Effector CD8-positive, alpha-beta T cell (primary cell): Measurements from ENCODE around the gene NCAM1.
"Not testable (repeated sequence)": the region's sequence is repeated elsewhere in the genome, so short reads cannot be mapped to it uniquely, and the experiment has no call there.

Experiments
- DNase-seq: peaks from one replicate; lab custom pipeline; 2025; lab: John Stamatoyannopoulos, UW

NCAM1 gene

GRCh38 chr11:113276466-113276865 is 315.2 kb downstream of the NCAM1 start:
- no peak for DNase-seq

GRCh38 chr11:113277907-113278306 is 316.7 kb downstream of the NCAM1 start:
- no peak for DNase-seq

GRCh38 chr11:113278481-113278880 is 317.3 kb downstream of the NCAM1 start:
- no peak for DNase-seq

- no peak for DNase-seq
These were observed 317.7 kb downstream of the NCAM1 start for GRCh38 chr11:113278925-113279324.

GRCh38 chr11:113279591-113279990 is 318.4 kb downstream of the NCAM1 start:
- DNase-seq, result no peak

GRCh38 chr11:113281052-113281725 is 320.0 kb downstream of the NCAM1 start:
- DNase-seq, result no peak

- no peak for DNase-seq
These were observed 321.7 kb downstream of the NCAM1 start for GRCh38 chr11:113282898-113283437.

- DNase-seq, result no peak
These were observed 322.7 kb downstream of the NCAM1 start for GRCh38 chr11:113283881-113284280.

GRCh38 chr11:113286009-113286408 is 324.8 kb downstream of the NCAM1 start:
- DNase-seq, result no peak

- DNase-seq, result no peak
These were observed 325.6 kb downstream of the NCAM1 start for GRCh38 chr11:113286509-113287497.

GRCh38 chr11:113287801-113288200 is 326.6 kb downstream of the NCAM1 start:
- DNase-seq, result no peak

GRCh38 chr11:113288286-113288863 is 327.2 kb downstream of the NCAM1 start:
- no peak for DNase-seq

- peak; percentile 22 for DNase-seq
These were observed 328.4 kb downstream of the NCAM1 start for GRCh38 chr11:113289431-113290187.

GRCh38 chr11:113293936-113294335 is 332.7 kb downstream of the NCAM1 start:
- no peak for DNase-seq

- DNase-seq, result no peak
These were observed 334.8 kb downstream of the NCAM1 start for GRCh38 chr11:113295993-113296392.

- no peak for DNase-seq
These were observed 335.4 kb downstream of the NCAM1 start for GRCh38 chr11:113296447-113297205.

GRCh38 chr11:113298496-113298895 is 337.3 kb downstream of the NCAM1 start:
- DNase-seq, result not testable (repeated sequence)

GRCh38 chr11:113304916-113305315 is 343.7 kb downstream of the NCAM1 start:
- DNase-seq, result no peak

GRCh38 chr11:113305440-113306336 is 344.5 kb downstream of the NCAM1 start:
- peak; percentile 40 for DNase-seq

- no peak for DNase-seq
These were observed 347.4 kb downstream of the NCAM1 start for GRCh38 chr11:113308601-113309000.
